T-cell (primary cell): ENCODE data around the gene NXPH2. TPM values are rescaled to one million over a fixed set of nuclear protein-coding genes. Genes with fewer than 3 reads are reported as not detected.

Source experiments
- ATAC-seq, 4 experiments: fragments of 200-7000 bp in 3 of 4; fragments of 150-1000 bp in 1 of 4; cut with Tn5 transposase; replicated peaks in 1 of 4; 1 replicate in 3 of 4; 2 replicates in 1 of 4; pipeline ENCODE4 v1.10.0; 2021; ENCODE audit warnings: moderate library complexity in 3 of 4, mild to moderate bottlenecking in 2 of 4, moderate number of reproducible peaks in 1 of 4
- CTCF ChIA-PET, 2 donors: fragments of 300-600 bp; sonication (Branson Sonifier 250); formaldehyde crosslinking; loops; one replicate each; lab custom pipeline; 2022; ENCODE audit warnings: antibody characterized with exemption in 2 of 2; lab: Charles Lee
- POLR2A ChIA-PET, 2 donors: fragments of 300-600 bp; sonication (Branson Sonifier 250); formaldehyde crosslinking; loops; one replicate each; lab custom pipeline; 2022; ENCODE audit warnings: antibody characterized with exemption in 2 of 2; lab: Charles Lee
- DNase-seq, 35 experiments: peaks; one replicate each; pipeline versions ENCODE4 v3.0.0 to v3.0.0-alpha.2; 2013 to 2023
- H3K27ac ChIP-seq: one replicate; pipeline ENCODE4 v1.5.1; 2013; ENCODE audit warnings: low read length
- H3K27me3 ChIP-seq, 2 experiments: replicated peaks in 1 of 2; 1 replicate in 1 of 2; 2 replicates in 1 of 2; pipeline versions ENCODE4 v1.6.1 to v1.7.0; 2013; ENCODE audit warnings: low read length in 1 of 2, mixed read lengths in 1 of 2; ENCODE audit not compliant: control insufficient read depth in 2 of 2, insufficient read depth in 2 of 2; ENCODE audit errors: extremely low read depth in 1 of 2
- H3K36me3 ChIP-seq, 2 donors: 1 replicate in 1 of 2; 2 replicates in 1 of 2; pipeline versions ENCODE4 v1.6.1 to v1.7.0; 2013; ENCODE audit warnings: low read length in 1 of 2; ENCODE audit not compliant: control insufficient read depth in 2 of 2, insufficient read depth in 1 of 2; ENCODE audit errors: extremely low read depth in 1 of 2
- H3K4me1 ChIP-seq, 2 experiments: 1 replicate in 1 of 2; 2 replicates in 1 of 2; pipeline versions ENCODE4 v1.6.1 to v1.7.0; 2013; ENCODE audit warnings: low read length in 2 of 2, mixed read lengths in 1 of 2; ENCODE audit not compliant: insufficient read depth in 2 of 2, control insufficient read depth in 1 of 2; ENCODE audit errors: extremely low read depth in 1 of 2
- H3K4me3 ChIP-seq, 2 donors: 1 replicate in 1 of 2; 2 replicates in 1 of 2; pipeline versions ENCODE4 v1.5.1 to v1.7.0; 2013; ENCODE audit warnings: mild to moderate bottlenecking in 2 of 2, low read length in 1 of 2, moderate library complexity in 1 of 2; ENCODE audit not compliant: control insufficient read depth in 1 of 2; ENCODE audit errors: extremely low read depth in 1 of 2
- H3K9me3 ChIP-seq: 2 replicates; pipeline ENCODE4 v1.7.0; 2013
- H3K27ac Mint-ChIP-seq, 2 donors: one replicate each; pipeline ENCODE4 v1.8.0; 2020 to 2021; ENCODE audit warnings: mild to moderate bottlenecking in 2 of 2, mixed read lengths in 2 of 2
- H3K27me3 Mint-ChIP-seq, 2 donors: one replicate each; pipeline ENCODE4 v1.8.0; 2021 to 2022; ENCODE audit warnings: mixed read lengths in 2 of 2
- H3K36me3 Mint-ChIP-seq: one replicate; pipeline ENCODE4 v1.8.0; 2021; ENCODE audit warnings: mixed read lengths
- H3K4me1 Mint-ChIP-seq, 3 donors: one replicate each; pipeline ENCODE4 v1.8.0; 2020 to 2022; ENCODE audit warnings: mixed read lengths in 3 of 3, mild to moderate bottlenecking in 1 of 3
- H3K4me3 Mint-ChIP-seq, 3 donors: one replicate each; pipeline ENCODE4 v1.8.0; 2020 to 2022; ENCODE audit warnings: mild to moderate bottlenecking in 3 of 3, mixed read lengths in 3 of 3, moderate library complexity in 3 of 3
- H3K9me3 Mint-ChIP-seq, 3 donors: one replicate each; pipeline ENCODE4 v1.8.0; 2020 to 2022; ENCODE audit warnings: mixed read lengths in 3 of 3
- WGBS: methylation state at CpG from one replicate; pipeline ENCODE4 v1.1.5; 2013; ENCODE audit warnings: missing lambda C conversion rate; ENCODE audit not compliant: insufficient coverage; 5-methylcytosine and 5-hydroxymethylcytosine counted together
- total RNA-seq, 35 experiments: library from RNA in 6 of 35; stranded (reverse) in 6 of 35; fragments of 120-200 nt in 1 of 35; gene quantifications; one replicate each; pipeline versions ENCODE4 v1.2.1 to v1.2.4 and lab custom pipeline; 2013 to 2026

NXPH2 gene
- total RNA-seq, 5 donors from 2014 or later (not counting 1 experiment from before 2014, with no cell fraction given) = not detected

DNA sequence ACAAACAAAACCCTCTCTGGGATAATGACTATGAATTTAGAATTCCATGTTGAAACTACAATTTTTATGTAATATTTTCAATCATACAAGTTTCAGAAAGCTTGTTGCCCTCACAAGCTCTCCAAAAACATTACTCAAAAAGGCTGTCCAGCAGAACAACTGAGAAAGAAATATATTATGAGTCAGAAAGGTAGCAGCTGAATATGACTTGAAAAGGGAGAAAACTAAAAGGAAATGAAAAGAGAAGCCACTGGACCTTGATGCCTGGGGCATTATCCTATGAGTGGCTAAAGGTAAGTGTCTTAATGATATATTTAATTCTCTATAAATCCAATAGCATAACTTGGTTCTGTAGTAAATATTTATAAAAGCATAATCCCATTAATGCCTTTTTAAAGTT lies 61.8 kb downstream of the NXPH2 start:
- H3K36me3 Mint-ChIP-seq = no peaks in the 10 kb centered on the region
- H3K9me3 ChIP-seq = no peaks in the 10 kb centered on the region
- no peak for DNase-seq
- no peaks in the 10 kb centered on the region for H3K4me1 ChIP-seq
- no peaks in the 10 kb centered on the region for H3K27me3 ChIP-seq
- no peak overlapping the region for H3K27ac ChIP-seq
- H3K4me3 ChIP-seq = no peak overlapping the region
- POLR2A ChIA-PET = no interaction called here
- CTCF ChIA-PET = no interaction called here
- H3K36me3 ChIP-seq = no peaks in the 10 kb centered on the region
- no peak overlapping the region for H3K4me3 Mint-ChIP-seq
- no peaks in the 10 kb centered on the region for H3K4me1 Mint-ChIP-seq
- H3K27ac Mint-ChIP-seq = no peak overlapping the region
- peaks cover 0 to 5% of the 10 kb centered on the region in 2 donors for H3K27me3 Mint-ChIP-seq
- ATAC-seq = no peak
- H3K9me3 Mint-ChIP-seq = no peaks in the 10 kb centered on the region

- Histone ChIP-seq H3K4me1 (no peaks in the 10 kb centered on the region), H3K36me3 (no peaks in the 10 kb centered on the region), H3K9me3 (no peaks in the 10 kb centered on the region), H3K4me3 (no peak overlapping the region), H3K27me3 (no peaks in the 10 kb centered on the region), H3K27ac (no peak overlapping the region)
- CTCF ChIA-PET = no interaction called here
- WGBS = 100% methylated on average over 2 of the region's 5 CpGs
- no peak for ATAC-seq
- POLR2A ChIA-PET = no interaction called here
- Mint-ChIP-seq H3K27me3 (peaks cover 5% of the 10 kb centered on the region in 2 donors), H3K36me3 (no peaks in the 10 kb centered on the region), H3K4me3 (no peak overlapping the region), H3K27ac (no peak overlapping the region), H3K9me3 (no peaks in the 10 kb centered on the region), H3K4me1 (no peaks in the 10 kb centered on the region)
- no peak for DNase-seq
Observed at GRCh38 chr2:138716183-138716582, 64.0 kb downstream of the NXPH2 start.

DNA sequence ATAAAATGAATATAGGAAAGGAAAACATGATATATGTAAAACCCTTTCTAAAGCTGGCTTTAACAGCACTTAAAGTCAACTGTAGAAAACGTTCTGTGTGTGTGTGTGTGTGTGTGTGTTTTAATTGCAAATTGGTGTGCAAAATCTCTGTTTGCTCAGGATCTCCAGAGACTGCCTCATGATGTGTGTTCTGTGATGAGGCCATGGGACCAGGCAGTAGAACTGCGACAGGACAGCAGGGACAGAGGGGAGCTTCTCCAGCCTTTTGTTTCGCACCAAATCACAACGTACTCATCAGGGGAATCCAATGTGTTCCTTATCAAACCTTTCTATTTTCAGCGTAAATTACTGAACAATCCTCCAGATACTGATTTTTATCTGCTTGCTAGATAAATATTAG lies 66.7 kb downstream of the NXPH2 start:
- no peak overlapping the region for H3K27ac Mint-ChIP-seq

DNA sequence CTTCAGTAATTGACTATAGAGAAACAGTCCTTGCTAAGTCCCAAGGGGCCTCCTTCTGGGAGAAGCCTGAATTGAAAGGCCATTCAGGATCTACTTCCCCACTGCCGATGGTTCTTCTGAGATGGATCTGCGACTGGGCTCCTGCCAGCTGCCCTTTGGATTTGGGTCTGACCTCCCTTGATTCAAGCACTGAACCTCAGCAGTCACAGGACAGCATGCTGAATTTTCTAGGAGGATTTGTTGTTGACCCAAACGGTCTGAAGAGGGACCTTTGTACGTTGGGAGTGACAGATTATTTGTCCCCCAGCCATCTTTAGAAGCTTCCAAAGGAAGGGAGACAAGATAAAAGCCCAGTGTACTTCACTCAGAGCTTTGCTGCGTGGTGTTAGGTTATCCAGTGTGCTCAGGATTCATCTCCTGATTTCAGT lies 67.1 kb downstream of the NXPH2 start:
- no peaks in the 10 kb centered on the region for H3K4me1 ChIP-seq
- Mint-ChIP-seq H3K9me3 (peaks cover 0 to 3% (median 0%) of the 10 kb centered on the region in 3 donors), H3K4me1 (no peaks in the 10 kb centered on the region), H3K36me3 (no peaks in the 10 kb centered on the region), H3K27ac (no peak overlapping the region), H3K4me3 (no peak overlapping the region), H3K27me3 (peaks cover 3 to 5% of the 10 kb centered on the region in 2 donors)
- no peak for DNase-seq
- ATAC-seq = no peak
- WGBS = 69% methylated on average over 2 of the region's 5 CpGs
- no peak overlapping the region for H3K27ac ChIP-seq
- no peak overlapping the region for H3K4me3 ChIP-seq
- no peaks in the 10 kb centered on the region for H3K9me3 ChIP-seq
- H3K36me3 ChIP-seq = no peaks in the 10 kb centered on the region
- POLR2A ChIA-PET = no interaction called here
- CTCF ChIA-PET = no interaction called here
- H3K27me3 ChIP-seq = no peaks in the 10 kb centered on the region

More for the DNA sequence above, 66.7 kb downstream of the NXPH2 start:
- no peak overlapping the region for H3K4me3 ChIP-seq
- Mint-ChIP-seq H3K4me3 (no peak overlapping the region), H3K36me3 (no peaks in the 10 kb centered on the region), H3K4me1 (no peaks in the 10 kb centered on the region), H3K27me3 (peaks cover 3 to 5% of the 10 kb centered on the region in 2 donors), H3K9me3 (peaks cover 0 to 3% (median 0%) of the 10 kb centered on the region in 3 donors)
- no peaks in the 10 kb centered on the region for H3K4me1 ChIP-seq
- H3K9me3 ChIP-seq = no peaks in the 10 kb centered on the region
- H3K27ac ChIP-seq = no peak overlapping the region
- no peaks in the 10 kb centered on the region for H3K36me3 ChIP-seq
- ChIA-PET POLR2A (no interaction called here), CTCF (no interaction called here)
- WGBS = 83% methylated on average over 3 of the region's 5 CpGs
- H3K27me3 ChIP-seq = no peaks in the 10 kb centered on the region
- ATAC-seq (no peak), DNase-seq (no peak)

DNA sequence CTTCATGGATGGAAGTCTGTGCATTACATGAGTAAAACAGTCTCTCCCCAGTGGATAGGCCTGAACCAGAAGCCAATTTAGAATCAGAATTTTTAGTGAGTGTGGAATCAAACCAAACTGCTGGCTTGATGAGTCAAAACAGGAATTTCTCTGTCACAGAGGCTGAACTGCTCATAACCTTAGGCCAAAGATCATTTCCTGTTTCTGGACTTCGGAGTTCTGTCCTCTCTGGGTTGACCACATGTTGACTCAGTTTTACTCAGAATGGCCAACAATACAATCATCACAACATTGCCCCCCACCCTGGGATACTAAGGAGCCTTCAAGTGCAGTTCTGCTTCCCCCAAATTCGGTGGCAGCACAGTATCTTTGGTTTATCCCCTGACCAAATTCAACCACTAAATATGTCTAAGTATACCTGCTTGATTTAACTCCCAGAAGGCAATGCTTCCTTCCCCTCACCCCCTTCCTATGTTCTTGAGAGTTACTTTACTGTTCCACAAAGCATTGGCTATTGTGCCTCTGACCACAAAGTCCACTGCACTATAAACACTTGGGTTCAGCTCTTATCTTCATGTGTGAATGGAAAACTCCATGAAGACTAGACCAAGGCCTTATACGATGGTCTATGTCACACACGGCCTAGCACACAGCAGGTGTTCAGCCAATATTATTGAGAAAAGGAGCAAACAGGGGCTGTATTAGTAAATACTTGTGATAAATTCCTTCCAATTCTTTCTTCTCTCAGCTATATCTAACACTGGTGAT lies 67.8 kb downstream of the NXPH2 start:
- no peak overlapping the region for H3K27ac ChIP-seq
- ChIA-PET CTCF (no interaction called here), POLR2A (no interaction called here)
- WGBS = 50% methylated on average over 2 of the region's 4 CpGs
- no peak for ATAC-seq
- H3K27me3 ChIP-seq = no peaks in the 10 kb centered on the region
- Mint-ChIP-seq H3K9me3 (peaks cover 0 to 3% (median 0%) of the 10 kb centered on the region in 3 donors), H3K36me3 (no peaks in the 10 kb centered on the region), H3K4me3 (no peak overlapping the region), H3K27me3 (peaks cover 1 to 5% of the 10 kb centered on the region in 2 donors), H3K27ac (no peak overlapping the region), H3K4me1 (no peaks in the 10 kb centered on the region)
- no peak for DNase-seq
- no peak overlapping the region for H3K4me3 ChIP-seq
- no peaks in the 10 kb centered on the region for H3K36me3 ChIP-seq
- no peaks in the 10 kb centered on the region for H3K9me3 ChIP-seq
- no peaks in the 10 kb centered on the region for H3K4me1 ChIP-seq

DNA sequence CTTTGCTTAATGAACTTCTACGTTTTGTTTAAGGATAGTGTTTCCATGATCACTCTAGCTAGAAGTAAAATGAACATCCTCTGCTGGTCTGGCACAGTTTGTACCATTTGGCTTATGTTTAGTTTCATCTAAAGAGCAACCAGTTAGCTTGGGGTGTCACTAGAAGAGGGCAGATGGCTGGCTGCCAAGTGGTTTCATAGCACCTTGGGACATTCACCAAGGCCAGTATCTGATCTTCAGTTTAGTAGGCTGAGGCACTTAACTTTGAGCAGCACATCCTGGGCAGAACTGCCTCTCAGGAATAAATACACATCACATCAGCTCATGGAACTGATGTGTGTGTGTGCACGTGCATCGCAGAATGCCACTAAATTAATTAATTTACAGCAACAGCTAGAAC lies 68.4 kb downstream of the NXPH2 start:
- WGBS = 83% methylated on average over 1 of the region's 3 CpGs
- ChIA-PET CTCF (no interaction called here), POLR2A (no interaction called here)
- ATAC-seq (no peak), DNase-seq (no peak)
- no peaks in the 10 kb centered on the region for H3K9me3 ChIP-seq
- Mint-ChIP-seq H3K36me3 (no peaks in the 10 kb centered on the region), H3K27ac (no peak overlapping the region), H3K9me3 (peaks cover 0 to 3% (median 0%) of the 10 kb centered on the region in 3 donors), H3K4me3 (no peak overlapping the region), H3K4me1 (no peaks in the 10 kb centered on the region), H3K27me3 (peaks cover 1 to 5% of the 10 kb centered on the region in 2 donors)
- H3K4me1 ChIP-seq = no peaks in the 10 kb centered on the region
- no peak overlapping the region for H3K27ac ChIP-seq
- H3K36me3 ChIP-seq = no peaks in the 10 kb centered on the region
- H3K4me3 ChIP-seq = no peak overlapping the region
- H3K27me3 ChIP-seq = no peaks in the 10 kb centered on the region
